Activated CD8-positive, alpha-beta memory T cell treated with anti-CD3 and anti-CD28 coated beads for 24 hours (primary cell): ENCODE measurements around the gene WWOX.

Source experiments
- DNase-seq: peaks from one replicate; pipeline ENCODE4 v3.0.0-alpha.2; 2020

The WWOX gene

GRCh38 chr16:78309763-78310162 is 210.3 kb downstream of the WWOX start:
- DNase-seq = no peak

- no peak for DNase-seq
Observed at GRCh38 chr16:78310196-78310595, 210.7 kb downstream of the WWOX start.

GRCh38 chr16:78310990-78311561 is 211.6 kb downstream of the WWOX start:
- no peak for DNase-seq

- no peak for DNase-seq
Observed at GRCh38 chr16:78311831-78312230, 212.4 kb downstream of the WWOX start.

- no peak for DNase-seq
Observed at GRCh38 chr16:78317564-78318240, 218.2 kb downstream of the WWOX start.

GRCh38 chr16:78321620-78322360 is 222.3 kb downstream of the WWOX start:
- DNase-seq = no peak

- DNase-seq = no peak
Observed at GRCh38 chr16:78323315-78323714, 223.9 kb downstream of the WWOX start.

- DNase-seq = no peak
Observed at GRCh38 chr16:78324649-78325285, 225.3 kb downstream of the WWOX start.

GRCh38 chr16:78325468-78326352 is 226.3 kb downstream of the WWOX start:
- DNase-seq = no peak

GRCh38 chr16:78326731-78327130 is 227.3 kb downstream of the WWOX start:
- no peak for DNase-seq

- DNase-seq = no peak
Observed at GRCh38 chr16:78331731-78332130, 232.3 kb downstream of the WWOX start.

GRCh38 chr16:78333808-78334207 is 234.4 kb downstream of the WWOX start:
- DNase-seq = no peak

GRCh38 chr16:78340590-78340989 is 241.1 kb downstream of the WWOX start:
- DNase-seq = no peak

GRCh38 chr16:78348068-78348467 is 248.6 kb downstream of the WWOX start:
- DNase-seq = no peak

- DNase-seq = no peak
Observed at GRCh38 chr16:78348886-78349285, 249.4 kb downstream of the WWOX start.

GRCh38 chr16:78352184-78352583 is 252.7 kb downstream of the WWOX start:
- no peak for DNase-seq

GRCh38 chr16:78353640-78354275 is 254.3 kb downstream of the WWOX start:
- DNase-seq = no peak

GRCh38 chr16:78362524-78363135 is 263.2 kb downstream of the WWOX start:
- no peak for DNase-seq

GRCh38 chr16:78363843-78364555 is 264.5 kb downstream of the WWOX start:
- DNase-seq = no peak

- DNase-seq = no peak
Observed at GRCh38 chr16:78364556-78364880, 265.1 kb downstream of the WWOX start.

- DNase-seq = no peak
Observed at GRCh38 chr16:78365366-78365765, 265.9 kb downstream of the WWOX start.
